CD14-positive monocyte (primary cell): Measurements from ENCODE around the gene ZNF407. TPM values are rescaled to one million over a fixed set of nuclear protein-coding genes. Genes with fewer than 3 reads are reported as not detected.

Experiments
- DNase-seq, 3 donors: peaks; one replicate each; pipeline ENCODE4 v3.0.0-alpha.2; 2011 to 2022
- H2AFZ ChIP-seq: 2 replicates; pipeline ENCODE4 v1.6.0; 2012; ENCODE audit warnings: mild to moderate bottlenecking, low read depth, low read length, inconsistent platforms; ENCODE audit not compliant: insufficient read depth, poor library complexity, severe bottlenecking
- H3K27ac ChIP-seq, 2 donors: 1 replicate in 1 of 2; 2 replicates in 1 of 2; pipeline ENCODE4 v1.5.1; 2012 to 2013; ENCODE audit warnings: low read length in 2 of 2, control low read depth in 1 of 2, inconsistent platforms in 1 of 2, low read depth in 1 of 2, mild to moderate bottlenecking in 1 of 2
- H3K27me3 ChIP-seq, 2 donors: one replicate each; pipeline versions ENCODE4 v1.6.0 to v1.6.1; 2011 to 2013; ENCODE audit warnings: low read length in 2 of 2; ENCODE audit not compliant: control insufficient read depth in 2 of 2, insufficient read depth in 2 of 2
- H3K36me3 ChIP-seq, 2 donors: replicated peaks in 1 of 2; 1 replicate in 1 of 2; 2 replicates in 1 of 2; pipeline versions ENCODE4 v1.5.1 to v1.6.1; 2012 to 2013; ENCODE audit warnings: low read length in 2 of 2, control low read depth in 1 of 2, inconsistent platforms in 1 of 2, mild to moderate bottlenecking in 1 of 2; ENCODE audit not compliant: insufficient read depth in 2 of 2, control insufficient read depth in 1 of 2
- H3K4me1 ChIP-seq, 2 donors: 1 replicate in 1 of 2; 2 replicates in 1 of 2; pipeline versions ENCODE4 v1.5.1 to v1.6.1; 2012 to 2013; ENCODE audit warnings: low read length in 2 of 2, control low read depth in 1 of 2, inconsistent platforms in 1 of 2, mild to moderate bottlenecking in 1 of 2, moderate library complexity in 1 of 2; ENCODE audit not compliant: insufficient read depth in 2 of 2, control insufficient read depth in 1 of 2
- H3K4me2 ChIP-seq: replicated peaks from 2 replicates; pipeline ENCODE3; 2012; ENCODE audit warnings: low read length, moderate library complexity, mild to moderate bottlenecking; ENCODE audit not compliant: poor library complexity, severe bottlenecking; ENCODE audit errors: extremely low read depth
- H3K4me3 ChIP-seq, 3 experiments: fragments of 200-600 bp in 1 of 3; sonication (generic) in 1 of 3; replicated peaks in 1 of 3; 1 replicate in 2 of 3; 2 replicates in 1 of 3; pipeline ENCODE4 v1.5.1; 2011 to 2013; ENCODE audit warnings: low read length in 3 of 3, mild to moderate bottlenecking in 3 of 3, control low read depth in 2 of 3, low read depth in 2 of 3, inconsistent platforms in 1 of 3, moderate library complexity in 1 of 3
- H3K79me2 ChIP-seq: 2 replicates; pipeline ENCODE4 v1.6.0; 2012; ENCODE audit warnings: mild to moderate bottlenecking, control low read depth, inconsistent platforms, low read length, moderate library complexity; ENCODE audit not compliant: insufficient read depth
- H3K9ac ChIP-seq: 2 replicates; pipeline ENCODE4 v1.6.0; 2017; ENCODE audit warnings: low read length, mild to moderate bottlenecking; ENCODE audit not compliant: insufficient read depth, poor library complexity, severe bottlenecking
- H3K9me3 ChIP-seq, 2 donors: replicated peaks in 1 of 2; 1 replicate in 1 of 2; 2 replicates in 1 of 2; pipeline versions ENCODE4 v1.5.1 to v1.6.1; 2012 to 2013; ENCODE audit warnings: low read length in 2 of 2, control low read depth in 1 of 2; ENCODE audit not compliant: control insufficient read depth in 1 of 2, insufficient read depth in 1 of 2
- H4K20me1 ChIP-seq: 2 replicates; pipeline ENCODE4 v1.6.0; 2012; ENCODE audit warnings: mild to moderate bottlenecking, low read length, control low read depth, moderate library complexity; ENCODE audit not compliant: insufficient read depth
- H3K27ac Mint-ChIP-seq, 7 donors: one replicate each; pipeline ENCODE4 v1.8.0; 2020; ENCODE audit warnings: mild to moderate bottlenecking in 7 of 7, mixed read lengths in 7 of 7, moderate library complexity in 6 of 7, inconsistent platforms in 2 of 7
- H3K27me3 Mint-ChIP-seq, 3 donors: one replicate each; pipeline ENCODE4 v1.8.0; 2021 to 2022; ENCODE audit warnings: low read depth in 3 of 3, mild to moderate bottlenecking in 3 of 3, mixed read lengths in 3 of 3, moderate library complexity in 3 of 3, inconsistent platforms in 1 of 3
- H3K36me3 Mint-ChIP-seq, 2 donors: one replicate each; pipeline ENCODE4 v1.8.0; 2020; ENCODE audit warnings: mixed read lengths in 2 of 2, inconsistent platforms in 1 of 2, mild to moderate bottlenecking in 1 of 2
- H3K4me1 Mint-ChIP-seq: one replicate; pipeline ENCODE4 v1.8.0; 2020; ENCODE audit warnings: mild to moderate bottlenecking, mixed read lengths
- H3K4me3 Mint-ChIP-seq, 2 donors: one replicate each; pipeline ENCODE4 v1.8.0; 2020; ENCODE audit warnings: mild to moderate bottlenecking in 2 of 2, mixed read lengths in 2 of 2, moderate library complexity in 1 of 2
- H3K9me3 Mint-ChIP-seq, 7 donors: one replicate each; pipeline ENCODE4 v1.8.0; 2020 to 2022; ENCODE audit warnings: mixed read lengths in 7 of 7, mild to moderate bottlenecking in 6 of 7, moderate library complexity in 6 of 7, inconsistent platforms in 2 of 7
- CTCF ChIP-seq: fragments of 200-600 bp; IDR thresholded peaks from one replicate; pipeline ENCODE4 v1.8.0; 2022; ENCODE audit warnings: antibody characterized with exemption, mild to moderate bottlenecking
- WGBS: methylation state at CpG from one replicate; pipeline ENCODE4 v1.1.5; 2013; ENCODE audit warnings: missing lambda C conversion rate; ENCODE audit not compliant: insufficient coverage; 5-methylcytosine and 5-hydroxymethylcytosine counted together
- intact Hi-C, 2 donors: fragments of 100-400 bp; cut with micrococcal nuclease; formaldehyde crosslinking; loops; one replicate each; pipeline versions ENCODE4 v1.15.0 to v1.15.1; 2023
- polyA plus RNA-seq, 3 donors: library from polyadenylated mRNA; depleted of rRNA in 1 of 3; unstranded in 2 of 3; stranded (reverse) in 1 of 3; fragments of 300-500 nt in 2 of 3; fragments of >200 nt in 1 of 3; fragmentation: Illumina TruSeq in 2 of 3; gene quantifications; 1 replicate in 2 of 3; 2 replicates in 1 of 3; pipeline ENCODE4 v1.2.3, GENCODE V29; 2012 to 2021

The ZNF407 gene
- polyA plus RNA-seq, 3 donors: 1.3 to 3.6 (median 1.6) TPM

DNA sequence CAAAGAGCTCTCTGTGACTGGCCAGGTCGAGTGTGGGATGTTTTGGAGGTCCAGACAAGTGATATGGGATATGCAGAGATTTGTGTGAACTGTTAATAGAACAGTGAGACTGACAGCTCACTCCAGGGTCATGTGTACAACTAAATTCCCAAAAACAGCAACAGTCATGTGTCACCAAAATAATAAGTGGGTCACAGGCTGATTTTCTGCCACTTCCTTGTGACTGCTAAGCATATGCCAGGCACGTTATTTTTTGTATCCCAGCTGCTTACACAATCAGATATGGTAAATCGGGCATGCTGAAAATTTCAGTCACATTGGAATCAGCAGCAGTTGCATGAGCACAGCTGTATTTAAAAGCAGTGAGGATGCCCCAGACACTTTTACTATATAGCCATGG is 412.6 kb downstream of the ZNF407 start:
- intact Hi-C loops: no loop called here
- TF ChIP-seq CTCF: no peak
- Histone ChIP-seq H2AFZ (no peak overlapping the region), H3K9me3 (no peaks in the 10 kb centered on the region), H3K36me3 (no peaks in the 10 kb centered on the region), H3K9ac (no peak overlapping the region), H3K4me3 (no peak overlapping the region), H3K27me3 (no peaks in the 10 kb centered on the region), H3K27ac (no peak overlapping the region), H3K4me1 (no peaks in the 10 kb centered on the region), H3K4me2 (no peak overlapping the region), H3K79me2 (no peaks in the 10 kb centered on the region), H4K20me1 (no peaks in the 10 kb centered on the region)
- Mint-ChIP-seq H3K36me3 (peaks cover 3 to 4% of the 10 kb centered on the region in 2 donors), H3K9me3 (no peaks in the 10 kb centered on the region), H3K27me3 (peaks cover 0 to 1% (median 0%) of the 10 kb centered on the region in 3 donors), H3K27ac (no peak overlapping the region), H3K4me3 (no peak overlapping the region), H3K4me1 (no peaks in the 10 kb centered on the region)
- no peak for DNase-seq
- 85% methylated on average over 3 of the region's 3 CpGs for WGBS

DNA sequence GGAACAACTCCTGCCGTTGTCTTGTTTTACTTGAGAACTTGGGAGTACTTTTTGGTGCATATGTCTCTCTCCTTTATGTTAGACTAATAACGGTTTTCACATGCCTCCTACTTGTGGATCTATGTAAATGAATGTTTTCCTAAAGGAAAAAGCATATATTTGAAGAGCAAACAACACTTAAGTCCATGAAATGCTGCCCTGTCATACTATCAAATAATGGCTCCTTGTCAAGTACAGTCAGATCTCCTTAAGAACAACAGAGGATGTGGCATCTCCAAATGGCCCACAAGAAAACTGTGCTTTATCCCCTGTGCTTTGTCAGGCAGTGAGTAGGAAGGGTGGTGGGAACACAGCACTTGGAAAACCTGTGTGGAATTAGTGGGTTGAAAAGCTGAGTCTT is 413.0 kb downstream of the ZNF407 start:
- H3K4me2 ChIP-seq: no peak overlapping the region
- H3K27ac ChIP-seq: no peak overlapping the region
- H3K4me3 ChIP-seq: no peak overlapping the region
- WGBS: no CpG with 5 or more reads among the region's 2 CpGs
- no peaks in the 10 kb centered on the region for H3K36me3 ChIP-seq
- H3K4me1 Mint-ChIP-seq: no peaks in the 10 kb centered on the region
- H2AFZ ChIP-seq: no peak overlapping the region
- H3K36me3 Mint-ChIP-seq: peaks cover 3 to 4% of the 10 kb centered on the region in 2 donors
- no peak overlapping the region for H3K9ac ChIP-seq
- no peaks in the 10 kb centered on the region for H3K79me2 ChIP-seq
- no peaks in the 10 kb centered on the region for H4K20me1 ChIP-seq
- H3K27me3 Mint-ChIP-seq: peaks cover 0 to 1% (median 0%) of the 10 kb centered on the region in 3 donors
- H3K27ac Mint-ChIP-seq: no peak overlapping the region
- no peaks in the 10 kb centered on the region for H3K9me3 ChIP-seq
- no peak overlapping the region for H3K4me3 Mint-ChIP-seq
- H3K27me3 ChIP-seq: no peaks in the 10 kb centered on the region
- no peak for TF ChIP-seq CTCF
- intact Hi-C loops: no loop called here
- H3K4me1 ChIP-seq: no peaks in the 10 kb centered on the region
- H3K9me3 Mint-ChIP-seq: no peaks in the 10 kb centered on the region
- no peak for DNase-seq
